Left lung (tissue), 10 donors: ENCODE results near the gene NDUFC2. TPM values are rescaled to one million over a fixed set of nuclear protein-coding genes. Genes with fewer than 3 reads are reported as not detected.

Experiments
- ATAC-seq: fragments of 200-7000 bp; cut with Tn5 transposase; one replicate; pipeline ENCODE4 v1.9.1; 2020; ENCODE audit warnings: moderate library complexity
- DNase-seq, 4 donors: peaks; one replicate each; pipeline ENCODE4 v3.0.0-alpha.2; 2013 to 2020
- H3K27ac ChIP-seq, 2 donors: fragments of 200-600 bp; sonication (generic) in 1 of 2; one replicate each; pipeline versions ENCODE4 v1.5.0 to v1.8.0; 2020 to 2021
- H3K27me3 ChIP-seq, 2 donors: fragments of 200-600 bp; sonication (generic) in 1 of 2; one replicate each; pipeline versions ENCODE4 v1.5.0 to v1.8.0; 2020 to 2021
- H3K36me3 ChIP-seq, 2 donors: fragments of 200-600 bp; sonication (generic) in 1 of 2; one replicate each; pipeline versions ENCODE4 v1.5.0 to v1.8.0; 2020 to 2021
- H3K4me1 ChIP-seq, 2 donors: fragments of 200-600 bp; one replicate each; pipeline ENCODE4 v1.8.0; 2021
- H3K4me3 ChIP-seq, 2 donors: fragments of 200-600 bp; sonication (generic) in 1 of 2; one replicate each; pipeline versions ENCODE4 v1.5.0 to v1.8.0; 2020 to 2021; ENCODE audit warnings: mild to moderate bottlenecking in 1 of 2
- H3K9me3 ChIP-seq, 2 donors: fragments of 200-600 bp; sonication (generic) in 1 of 2; one replicate each; pipeline versions ENCODE4 v1.5.0 to v1.8.0; 2020 to 2021
- CTCF ChIP-seq, 2 donors: fragments of 200-600 bp; sonication (generic) in 1 of 2; IDR thresholded peaks; one replicate each; pipeline versions ENCODE4 v1.5.0 to v1.8.0; 2021; ENCODE audit warnings: antibody characterized with exemption in 2 of 2
- intact Hi-C, 2 donors: fragments of 100-400 bp; cut with DNase I; formaldehyde crosslinking; loops; one replicate each; pipeline versions ENCODE4 v1.11.2 to v1.14.2; 2022
- polyA plus RNA-seq, 6 donors: library from polyadenylated mRNA; unstranded; fragments of 120-200 nt; gene quantifications; one replicate each; pipeline ENCODE4 v1.2.1, GENCODE V29; 2013; ENCODE audit not compliant: insufficient read length in 6 of 6
- total RNA-seq, 2 donors: library from RNA; stranded (reverse); fragmentation: NEBNext Ultra II Directional; extraction: Animal tissue kit (Norgen Biotek cat#: 25700); gene quantifications; one replicate each; pipeline ENCODE4 v1.2.1, GENCODE V29; 2021
- donor health status: DM: no; HTN: yes; CAD: no.
- donor health status: DM: no; HTN: no; CAD: no.

The NDUFC2 gene
- total and polyA plus RNA-seq, 8 donors = 120 to 224 (median 146) TPM

- DNase-seq (no peak), ATAC-seq (no peak)
- H3K27ac ChIP-seq = no peak overlapping the region
- intact Hi-C loops = no loop called here
- no peak overlapping the region for H3K4me3 ChIP-seq
- no peaks in the 10 kb centered on the region for H3K36me3 ChIP-seq
- TF ChIP-seq CTCF (IDR thresholded peaks at IDR 0.05) = no peak
- H3K4me1 ChIP-seq = peaks cover 4 to 14% of the 10 kb centered on the region in 2 donors
- H3K27me3 ChIP-seq = no peaks in the 10 kb centered on the region
- H3K9me3 ChIP-seq = no peaks in the 10 kb centered on the region
Observed at GRCh38 chr11:78037825-78038620, 41.6 kb downstream of the NDUFC2 start.

- intact Hi-C loops = no loop called here
- H3K27me3 ChIP-seq = no peaks in the 10 kb centered on the region
- no peaks in the 10 kb centered on the region for H3K9me3 ChIP-seq
- H3K4me3 ChIP-seq = no peak overlapping the region
- H3K27ac ChIP-seq = no peak overlapping the region
- ATAC-seq (peak; percentile 88), DNase-seq (peak in 1 of 4 donors; percentile 63)
- peaks cover 4 to 14% of the 10 kb centered on the region in 2 donors for H3K4me1 ChIP-seq
- H3K36me3 ChIP-seq = no peaks in the 10 kb centered on the region
- TF ChIP-seq CTCF (IDR thresholded peaks at IDR 0.05) = no peak
Observed at GRCh38 chr11:78037056-78037455, 42.6 kb downstream of the NDUFC2 start.

GRCh38 chr11:78036313-78036712 is 43.3 kb downstream of the NDUFC2 start:
- H3K36me3 ChIP-seq = no peaks in the 10 kb centered on the region
- H3K9me3 ChIP-seq = no peaks in the 10 kb centered on the region
- intact Hi-C loops = no loop called here
- DNase-seq (no peak), ATAC-seq (no peak)
- H3K27ac ChIP-seq = no peak overlapping the region
- TF ChIP-seq CTCF (IDR thresholded peaks at IDR 0.05) = no peak
- H3K27me3 ChIP-seq = no peaks in the 10 kb centered on the region
- H3K4me1 ChIP-seq = peaks cover 4 to 14% of the 10 kb centered on the region in 2 donors
- H3K4me3 ChIP-seq = no peak overlapping the region

GRCh38 chr11:78034623-78035022 is 45.0 kb downstream of the NDUFC2 start:
- DNase-seq = no peak
- ATAC-seq = no peak

More at GRCh38 chr11:78034623-78035022, 45.0 kb downstream of the NDUFC2 start:
- H3K27me3 ChIP-seq = no peaks in the 10 kb centered on the region
- H3K36me3 ChIP-seq = no peaks in the 10 kb centered on the region
- no peaks in the 10 kb centered on the region for H3K9me3 ChIP-seq
- no peak for TF ChIP-seq CTCF (IDR thresholded peaks at IDR 0.05)
- intact Hi-C loops = no loop called here
- H3K4me3 ChIP-seq = no peak overlapping the region
- peaks cover 7 to 8% of the 10 kb centered on the region in 2 donors for H3K4me1 ChIP-seq
- H3K27ac ChIP-seq = no peak overlapping the region
